ENCODE results near the gene CYP2A6.
"Not testable (repeated sequence)": the region's sequence is repeated elsewhere in the genome, so short reads cannot be mapped to it uniquely, and the experiment has no call there.

Gene CYP2A6, protein sequence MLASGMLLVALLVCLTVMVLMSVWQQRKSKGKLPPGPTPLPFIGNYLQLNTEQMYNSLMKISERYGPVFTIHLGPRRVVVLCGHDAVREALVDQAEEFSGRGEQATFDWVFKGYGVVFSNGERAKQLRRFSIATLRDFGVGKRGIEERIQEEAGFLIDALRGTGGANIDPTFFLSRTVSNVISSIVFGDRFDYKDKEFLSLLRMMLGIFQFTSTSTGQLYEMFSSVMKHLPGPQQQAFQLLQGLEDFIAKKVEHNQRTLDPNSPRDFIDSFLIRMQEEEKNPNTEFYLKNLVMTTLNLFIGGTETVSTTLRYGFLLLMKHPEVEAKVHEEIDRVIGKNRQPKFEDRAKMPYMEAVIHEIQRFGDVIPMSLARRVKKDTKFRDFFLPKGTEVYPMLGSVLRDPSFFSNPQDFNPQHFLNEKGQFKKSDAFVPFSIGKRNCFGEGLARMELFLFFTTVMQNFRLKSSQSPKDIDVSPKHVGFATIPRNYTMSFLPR

GRCh38 chr19:40850277-40850676, at the start of gene CYP2A6:
Gene CYP2A6, minus strand, starts transcription at chr19:40850447. Its CDS starts 21 bp downstream, at chr19:40850426.
- H3K4me3 ChIP-seq (ENCODE audit: low read depth, low read length); DNase-seq (ENCODE audit: low read depth, low spot score); in situ Hi-C loops (cut with HindIII; ENCODE audit: low sequenced_read_pairs): not testable (repeated sequence)

DNA sequence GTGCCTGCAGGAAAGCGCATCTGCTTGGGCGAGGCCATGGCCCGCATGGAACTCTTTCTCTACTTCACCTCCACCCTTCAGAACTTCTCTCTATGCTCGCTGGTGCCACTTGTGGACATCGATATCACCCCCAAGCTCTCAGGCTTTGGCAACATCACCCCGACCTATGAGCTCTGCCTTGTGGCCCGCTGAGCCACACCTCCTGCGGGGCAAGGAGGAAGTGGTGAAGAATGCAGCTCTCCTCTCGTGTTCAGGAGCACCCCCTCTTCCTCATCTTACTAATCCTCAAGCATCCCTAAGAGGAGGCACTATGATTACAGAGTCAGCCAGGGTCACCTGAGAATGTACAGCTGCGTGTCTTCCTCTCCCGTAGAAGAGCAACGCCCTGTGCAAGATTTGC, 49.7 kb upstream of the CYP2A6 start:
- H3K4me3 ChIP-seq (ENCODE audit: low read depth, low read length); in situ Hi-C loops (cut with HindIII; ENCODE audit: low sequenced_read_pairs); DNase-seq (ENCODE audit: low read depth, low spot score): not testable (repeated sequence)

DNA sequence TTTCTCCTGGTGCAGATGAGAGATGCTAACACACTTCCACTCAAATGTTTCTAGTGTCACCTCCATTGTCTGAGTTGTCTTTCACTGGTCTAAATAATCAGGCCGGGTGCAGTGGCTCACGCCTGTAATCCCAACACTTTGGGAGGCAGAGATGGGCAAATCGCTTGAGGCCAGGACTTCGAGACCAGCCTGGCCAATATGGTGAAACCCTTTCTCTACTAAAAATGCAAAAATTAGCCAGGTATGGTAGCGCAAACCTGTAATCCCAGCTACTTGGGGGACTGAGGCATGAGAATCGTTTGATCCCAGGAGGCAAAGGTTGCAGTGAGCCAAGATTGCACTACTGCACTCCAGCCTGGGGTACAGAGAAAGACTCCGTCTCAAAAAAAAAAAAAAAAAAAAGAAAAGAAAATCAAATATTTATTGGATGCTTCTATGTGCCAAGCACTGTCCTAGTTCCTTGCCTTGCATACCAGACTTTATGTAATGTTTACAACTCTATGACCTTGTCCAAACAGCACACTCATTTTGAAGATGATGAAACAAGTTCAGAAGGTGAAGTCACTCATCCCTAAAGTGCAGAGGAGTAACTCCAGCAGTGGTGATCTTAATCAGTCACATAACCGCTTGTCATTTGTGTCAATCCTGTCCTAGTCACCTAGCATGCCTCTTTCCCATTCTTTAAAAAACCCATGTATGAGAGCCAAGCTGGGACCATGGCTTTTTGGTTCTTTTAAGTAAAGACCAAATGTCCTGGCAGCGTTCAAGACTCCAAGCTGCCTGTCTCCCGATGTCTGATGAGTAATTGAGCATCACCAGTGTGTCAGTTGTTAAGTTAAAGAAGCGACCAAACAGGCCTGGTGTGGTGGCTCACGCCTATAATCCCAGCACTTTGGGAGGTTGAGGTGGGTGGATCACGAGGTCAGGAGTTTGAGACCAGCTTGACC, 46.9 kb upstream of the CYP2A6 start:
- DNase-seq (ENCODE audit: low read depth, low spot score); in situ Hi-C loops (cut with HindIII; ENCODE audit: low sequenced_read_pairs); H3K4me3 ChIP-seq (ENCODE audit: low read depth, low read length): not testable (repeated sequence)

GRCh38 chr19:40896418-40896796, 46.2 kb upstream of the CYP2A6 start:
- TF ChIP-seq CTCF (IDR thresholded peaks at IDR 0.05; ENCODE audit: low read depth, low read length): no peak
- DNase-seq (ENCODE audit: low read depth, low spot score): no peak
- in situ Hi-C loops (cut with HindIII; ENCODE audit: low sequenced_read_pairs): no loop called here
- H3K4me3 ChIP-seq (ENCODE audit: low read depth, low read length): no peak overlapping the region

GRCh38 chr19:40893112-40893511, 42.9 kb upstream of the CYP2A6 start:
- H3K4me3 ChIP-seq (ENCODE audit: low read depth, low read length): no peak overlapping the region
- in situ Hi-C loops (cut with HindIII; ENCODE audit: low sequenced_read_pairs): no loop called here
- no peak for DNase-seq (ENCODE audit: low read depth, low spot score)
- no peak for TF ChIP-seq CTCF (IDR thresholded peaks at IDR 0.05; ENCODE audit: low read depth, low read length)

DNA sequence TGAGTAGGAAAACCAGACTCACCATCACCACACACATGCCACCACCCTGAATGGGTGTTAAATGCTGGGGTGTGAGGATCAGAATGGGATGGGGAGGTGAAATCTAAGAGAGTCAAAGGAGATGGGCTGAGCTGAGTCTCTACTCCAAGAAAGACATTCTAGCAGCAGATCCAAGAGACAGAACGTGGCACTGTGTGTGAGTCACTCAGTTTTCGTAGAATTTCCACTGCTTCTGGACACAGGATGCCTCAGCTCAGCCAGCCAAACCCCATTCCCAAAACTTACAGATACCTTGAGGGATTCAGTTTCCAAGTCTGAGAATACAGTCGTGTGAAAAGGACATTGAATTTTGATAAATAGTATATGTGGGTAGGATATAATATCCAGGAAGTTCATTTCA, 39.1 kb upstream of the CYP2A6 start:
- in situ Hi-C loops (cut with HindIII; ENCODE audit: low sequenced_read_pairs): no loop called here
- no peak for DNase-seq (ENCODE audit: low read depth, low spot score)
- TF ChIP-seq CTCF (IDR thresholded peaks at IDR 0.05; ENCODE audit: low read depth, low read length): no peak
- no peak overlapping the region for H3K4me3 ChIP-seq (ENCODE audit: low read depth, low read length)

GRCh38 chr19:40888191-40888590, 37.9 kb upstream of the CYP2A6 start:
- no peak for TF ChIP-seq CTCF (IDR thresholded peaks at IDR 0.05; ENCODE audit: low read depth, low read length)
- no peak for DNase-seq (ENCODE audit: low read depth, low spot score)
- in situ Hi-C loops (cut with HindIII; ENCODE audit: low sequenced_read_pairs): no loop called here
- H3K4me3 ChIP-seq (ENCODE audit: low read depth, low read length): no peak overlapping the region

GRCh38 chr19:40884187-40884931, 34.1 kb upstream of the CYP2A6 start:
- DNase-seq (ENCODE audit: low read depth, low spot score); H3K4me3 ChIP-seq (ENCODE audit: low read depth, low read length); in situ Hi-C loops (cut with HindIII; ENCODE audit: low sequenced_read_pairs): not testable (repeated sequence)

GRCh38 chr19:40882062-40882461, 31.8 kb upstream of the CYP2A6 start, which contains the start of gene CYP2A7:
Gene CYP2A7, minus strand, starts transcription at chr19:40882231. Its CDS starts 21 bp downstream, at chr19:40882210.
- in situ Hi-C loops (cut with HindIII; ENCODE audit: low sequenced_read_pairs); DNase-seq (ENCODE audit: low read depth, low spot score); H3K4me3 ChIP-seq (ENCODE audit: low read depth, low read length): not testable (repeated sequence)

DNA sequence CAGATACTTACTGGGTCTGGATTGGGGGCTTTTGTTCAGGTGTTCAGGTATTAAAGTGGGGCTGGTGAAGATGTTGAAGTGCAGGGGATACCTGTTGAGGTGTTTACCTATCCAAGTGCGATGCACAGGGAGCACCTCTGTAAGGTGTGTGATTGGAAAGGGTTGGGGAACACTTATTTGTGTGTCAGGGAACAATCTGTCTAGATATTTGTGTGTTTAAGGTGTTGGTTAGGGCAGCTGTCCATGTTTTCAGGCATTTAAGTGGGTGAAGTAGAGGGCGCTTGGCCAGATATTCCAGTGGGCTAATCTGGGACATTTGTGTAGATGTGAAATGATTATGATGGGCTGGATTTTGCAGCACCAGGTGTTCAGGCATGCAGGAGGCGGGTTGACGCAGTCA, 29.1 kb upstream of the CYP2A6 start:
- in situ Hi-C loops (cut with HindIII; ENCODE audit: low sequenced_read_pairs); DNase-seq (ENCODE audit: low read depth, low spot score); H3K4me3 ChIP-seq (ENCODE audit: low read depth, low read length): not testable (repeated sequence)

- H3K4me3 ChIP-seq (ENCODE audit: low read depth, low read length); DNase-seq (ENCODE audit: low read depth, low spot score); in situ Hi-C loops (cut with HindIII; ENCODE audit: low sequenced_read_pairs): not testable (repeated sequence)
These were observed 25.3 kb upstream of the CYP2A6 start for GRCh38 chr19:40875526-40875951.
